Upper lobe of left lung (tissue), 4 donors: Measurements from ENCODE around the gene NSD1.

ENCODE experiments used
- CTCF ChIP-seq, 6 experiments: fragments of 450-650 bp in 4 of 6; fragments of 200-600 bp in 2 of 6; sonication (generic) in 2 of 6; IDR thresholded peaks; one replicate each; pipeline ENCODE4 v1.5.1; 2016 to 2019; ENCODE audit warnings: antibody characterized with exemption in 6 of 6
- EP300 ChIP-seq, 4 donors: sonication (generic); formaldehyde crosslinking; IDR thresholded peaks; one replicate each; pipeline ENCODE4 v1.5.1; 2017; ENCODE audit warnings: antibody characterized with exemption in 4 of 4, control low read depth in 2 of 4
- POLR2A ChIP-seq, 4 donors: fragments of 450-650 bp; IDR thresholded peaks; one replicate each; pipeline ENCODE4 v1.5.1; 2016 to 2017; ENCODE audit warnings: antibody characterized with exemption in 4 of 4, mild to moderate bottlenecking in 2 of 4

GRCh38 chr5:177222269-177222668 lies 88.7 kb downstream of the NSD1 start:
- TF ChIP-seq CTCF (IDR thresholded peaks at IDR 0.05) (no peak), POLR2A (IDR thresholded peaks at IDR 0.05) (no peak), EP300 (IDR thresholded peaks at IDR 0.05) (no peak)
